A549 (cell line): ENCODE results near the gene PKP2. TPM values are rescaled to one million over a fixed set of nuclear protein-coding genes. Genes with fewer than 3 reads are reported as not detected.
"Not testable (repeated sequence)": the region's sequence is repeated elsewhere in the genome, so short reads cannot be mapped to it uniquely, and the experiment has no call there.

Experiments
- ATAC-seq, 2 experiments: fragments of 200-7000 bp in 1 of 2; fragments of >200 bp in 1 of 2; cut with Nextera tagmentation in 1 of 2; cut with Tn5 transposase in 1 of 2; 3 replicates each; pipeline versions ENCODE4 v1.8.0 to v1.9.1; 2018 to 2020; ENCODE audit warnings: mild to moderate bottlenecking in 1 of 2, moderate library complexity in 1 of 2
- CTCF ChIA-PET: fragments of 300-600 bp; sonication (Branson Sonifier 250); formaldehyde crosslinking; extraction: SDS; loops from one replicate; lab custom pipeline; 2021; ENCODE audit warnings: antibody characterized with exemption, inconsistent platforms; lab: Yijun Ruan, JAX
- POLR2A ChIA-PET: fragments of 350-600 bp; formaldehyde crosslinking; extraction: SDS; loops from one replicate; lab custom pipeline; 2021; ENCODE audit warnings: antibody characterized with exemption, inconsistent platforms; lab: Yijun Ruan, JAX
- DNase-seq, 2 experiments: peaks; one replicate each; pipeline versions ENCODE4 v3.0.0 to v3.0.0-alpha.2; 2011 to 2016; ENCODE audit warnings: low read depth in 1 of 2, low spot score in 1 of 2
- FAIRE-seq: peaks from 2 replicates; lab custom pipeline; 2011; peaks lifted over from hg19 to GRCh38; lab: Jason Lieb, UNC
- H3K27ac ChIP-seq, 2 experiments: fragments of >200 bp; sonication (Bioruptor Twin); formaldehyde crosslinking; 3 replicates each; pipeline ENCODE4 v1.5.1; 2016 to 2017
- H3K4me1 ChIP-seq: fragments of >200 bp; sonication (Bioruptor Twin); formaldehyde crosslinking; 3 replicates; pipeline ENCODE4 v1.6.1; 2016
- H3K4me2 ChIP-seq: fragments of >200 bp; sonication (Bioruptor Twin); formaldehyde crosslinking; 3 replicates; pipeline ENCODE4 v1.6.1; 2016
- H3K4me3 ChIP-seq: fragments of >200 bp; sonication (Bioruptor Twin); formaldehyde crosslinking; 3 replicates; pipeline ENCODE4 v1.5.1; 2016
- H3K9me3 ChIP-seq: fragments of >200 bp; sonication (Bioruptor Twin); formaldehyde crosslinking; 3 replicates; pipeline ENCODE4 v1.6.1; 2016
- BCL3 ChIP-seq: fragments of >200 bp; sonication (Bioruptor Twin); formaldehyde crosslinking; IDR thresholded peaks from 3 replicates; pipeline ENCODE4 v1.6.1; 2016
- E2F6 ChIP-seq: IDR thresholded peaks from 2 replicates; pipeline ENCODE4 v1.6.1; 2012; ENCODE audit warnings: low read depth, borderline replicate concordance
- FOSL2 ChIP-seq, 2 experiments: fragments of 450-650 bp in 1 of 2; fragments of >200 bp in 1 of 2; sonication (Bioruptor Twin) in 1 of 2; formaldehyde crosslinking; IDR thresholded peaks; 2 replicates each; pipeline versions ENCODE4 v1.5.0 to v1.6.1; 2016 to 2020; ENCODE audit warnings: mild to moderate bottlenecking in 1 of 2, moderate library complexity in 1 of 2
- HES2 ChIP-seq: fragments of >200 bp; sonication (Bioruptor Twin); formaldehyde crosslinking; IDR thresholded peaks from 2 replicates; pipeline ENCODE4 v1.6.1; 2016
- HEYL ChIP-seq: fragments of 250-450 bp; sonication (Bioruptor Pico); IDR thresholded peaks from 2 replicates; pipeline ENCODE4 v1.8.0; 2021; ENCODE audit warnings: mild to moderate bottlenecking, moderate library complexity
- HMGXB4 ChIP-seq: fragments of 250-450 bp; sonication (Bioruptor Pico); IDR thresholded peaks from 2 replicates; pipeline ENCODE4 v1.5.0; 2021; ENCODE audit warnings: mild to moderate bottlenecking, moderate library complexity, borderline replicate concordance
- HOXA7 ChIP-seq: fragments of 250-450 bp; sonication (Bioruptor Pico); IDR thresholded peaks from 2 replicates; pipeline ENCODE4 v1.5.0; 2020; ENCODE audit warnings: mild to moderate bottlenecking, moderate library complexity
- HOXB13 ChIP-seq: fragments of 250-450 bp; sonication (Bioruptor Pico); IDR thresholded peaks from 2 replicates; pipeline ENCODE4 v1.5.0; 2020; ENCODE audit warnings: low read depth, mild to moderate bottlenecking, moderate library complexity
- KDM1A ChIP-seq: fragments of 200-600 bp; sonication (generic); IDR thresholded peaks from 2 replicates; pipeline ENCODE4 v1.6.1; 2016; ENCODE audit warnings: low read depth, mild to moderate bottlenecking
- MAX ChIP-seq: IDR thresholded peaks from 2 replicates; pipeline ENCODE4 v1.6.1; 2012
- PBX3 ChIP-seq: IDR thresholded peaks from 2 replicates; pipeline ENCODE4 v1.6.1; 2012
- POLR2A ChIP-seq: IDR thresholded peaks from 2 replicates; pipeline ENCODE4 v1.6.1; 2012; ENCODE audit warnings: mild to moderate bottlenecking, low read length
- REST ChIP-seq: fragments of 200-600 bp; sonication (generic); IDR thresholded peaks from 2 replicates; pipeline ENCODE4 v1.6.1; 2016; ENCODE audit warnings: antibody characterized with exemption, mild to moderate bottlenecking, moderate library complexity
- USF2 ChIP-seq: fragments of 450-650 bp; IDR thresholded peaks from 2 replicates; pipeline ENCODE4 v1.6.1; 2014; ENCODE audit warnings: antibody characterized with exemption
- ZC3H11A ChIP-seq: fragments of 450-650 bp; IDR thresholded peaks from 2 replicates; pipeline ENCODE4 v1.6.1; 2014; ENCODE audit warnings: antibody characterized with exemption, mild to moderate bottlenecking
- ZSCAN20 ChIP-seq: fragments of 250-450 bp; sonication (Bioruptor Pico); IDR thresholded peaks from 2 replicates; pipeline ENCODE4 v1.8.0; 2022; ENCODE audit warnings: mild to moderate bottlenecking, moderate library complexity
- WGBS: methylation state at CpG from one replicate; pipeline ENCODE4 v1.1.6; 2017; ENCODE audit errors: missing lambda C conversion rate; 5-methylcytosine and 5-hydroxymethylcytosine counted together
- polyA plus RNA-seq, 4 experiments: library from polyadenylated mRNA; depleted of rRNA in 3 of 4; stranded (reverse); fragments of >200 nt; fragmentation: RNase III in 1 of 4; extraction: RNeasy Plus Mini Kit Qiagen cat#74134 plus additional on column Dnase treatment in 1 of 4; gene quantifications; 2 replicates in 3 of 4; 3 replicates in 1 of 4; pipeline ENCODE4 v1.2.3, GENCODE V29; 2011 to 2017

PKP2 gene
- polyA plus RNA-seq, 2 of the 4 experiments (the other 2 are of a cell fraction), result 2.3 to 7.1 TPM

GRCh38 chr12:32863128-32863527 lies 33.4 kb downstream of the PKP2 start:
- FAIRE-seq, result no peak
- DNase-seq, result no peak
- POLR2A ChIA-PET, result no interaction called here
- no peaks in the 10 kb centered on the region for H3K9me3 ChIP-seq
- no peak for ATAC-seq
- CTCF ChIA-PET, result no interaction called here
- H3K27ac ChIP-seq, result no peak overlapping the region
- H3K4me3 ChIP-seq, result no peak overlapping the region
- 76% methylated on average over 7 of the region's 7 CpGs for WGBS
- no peaks in the 10 kb centered on the region for H3K4me1 ChIP-seq
- no peak for TF ChIP-seq FOSL2 (IDR thresholded peaks at IDR 0.05)
- no peak for TF ChIP-seq FOSL2 (CRISPR knock-in tag; IDR thresholded peaks at IDR 0.05)
- no peak for TF ChIP-seq MAX
- no peak for TF ChIP-seq ZSCAN20 (CRISPR knock-in tag)
- no peak for TF ChIP-seq HOXB13
- TF ChIP-seq HES2, result no peak
- no peak overlapping the region for H3K4me2 ChIP-seq

- H3K4me1 ChIP-seq, H3K4me3 ChIP-seq, FAIRE-seq, H3K9me3 ChIP-seq, POLR2A ChIA-PET, ATAC-seq, H3K27ac ChIP-seq, H3K4me2 ChIP-seq, CTCF ChIA-PET, DNase-seq: not testable (repeated sequence)
- 90% methylated on average over 2 of the region's 2 CpGs for WGBS
Measured at GRCh38 chr12:32861658-32862057, 34.9 kb downstream of the PKP2 start.

- ChIA-PET CTCF (no interaction called here), POLR2A (no interaction called here)
- FAIRE-seq (no peak), DNase-seq (no peak), ATAC-seq (no peak)
- no peak for TF ChIP-seq HOXA7 (CRISPR knock-in tag)
- TF ChIP-seq KDM1A, result no peak
- no peak for TF ChIP-seq REST
- TF ChIP-seq USF2, result no peak
- no peak for TF ChIP-seq HOXB13
- TF ChIP-seq BCL3, result no peak
- no peak for TF ChIP-seq PBX3
- no peak for TF ChIP-seq POLR2A
- TF ChIP-seq E2F6, result no peak
- no peak for TF ChIP-seq ZC3H11A
- no peak for TF ChIP-seq HEYL (CRISPR knock-in tag)
- TF ChIP-seq HMGXB4, result no peak
- no peak overlapping the region for H3K4me2 ChIP-seq
- H3K9me3 ChIP-seq, result no peaks in the 10 kb centered on the region
- no peak overlapping the region for H3K4me3 ChIP-seq
- H3K27ac ChIP-seq, result no peak overlapping the region
- no peaks in the 10 kb centered on the region for H3K4me1 ChIP-seq
Measured at GRCh38 chr12:32860192-32860591, 36.4 kb downstream of the PKP2 start.
